HT1080 (cell line): ENCODE results near the gene OR2S2. TPM values are rescaled to one million over a fixed set of nuclear protein-coding genes. Genes with fewer than 3 reads are reported as not detected.

Experiments used
- DNase-seq: peaks from one replicate; pipeline ENCODE4 v3.0.0-alpha.2; 2015; ENCODE audit warnings: low read depth
- total RNA-seq: library from RNA; depleted of rRNA; stranded (reverse); fragments of >200 nt; shearing (Covaris generic); gene quantifications from 2 replicates; pipeline ENCODE4 v1.2.3, GENCODE V29; 2014; rRNA removed

The OR2S2 gene
- total RNA-seq, 1 experiment from 2014 or later: 0.32 TPM

GRCh38 chr9:35909687-35910612, 48.0 kb downstream of the OR2S2 start:
- no peak for DNase-seq

- no peak for DNase-seq
Measured at GRCh38 chr9:35909274-35909673, 48.7 kb downstream of the OR2S2 start, which contains the start of gene SPAAR. Gene SPAAR, plus strand, starts transcription at chr9:35909490. Its CDS starts 974 bp downstream, at chr9:35910464.

- no peak for DNase-seq
Measured at GRCh38 chr9:35908504-35909125, 49.3 kb downstream of the OR2S2 start.

GRCh38 chr9:35907711-35908503, 50.0 kb downstream of the OR2S2 start:
- DNase-seq: peak; percentile 97

Other genes starting within 250 kb of the OR2S2 start
- gene TLN1, start 226.0 kb downstream of the OR2S2 start, total RNA-seq: 165 and 198 TPM in 2 replicates
- 42.1 and 44.1 TPM in 2 replicates for gene CREB3, start 225.5 kb downstream of the OR2S2 start, total RNA-seq
- gene GBA2, start 208.9 kb downstream of the OR2S2 start, total RNA-seq: 39.2 and 41.6 TPM in 2 replicates
- gene RGP1, start 208.9 kb downstream of the OR2S2 start, total RNA-seq: 15.8 and 22.1 TPM in 2 replicates
- gene MSMP, start 203.9 kb downstream of the OR2S2 start, total RNA-seq: not detected in 2 replicates
- 6.9 and 8.6 TPM in 2 replicates for gene NPR2, start 166.6 kb downstream of the OR2S2 start, total RNA-seq
- 0.26 and 1.0 TPM in 2 replicates for gene SPAG8, start 145.9 kb downstream of the OR2S2 start, total RNA-seq
- 72.7 and 81.8 TPM in 2 replicates for gene HINT2, start 143.1 kb downstream of the OR2S2 start, total RNA-seq
- not detected in 2 replicates for gene FAM221B, start 129.4 kb downstream of the OR2S2 start, total RNA-seq
- 0.20 and 0.95 TPM in 2 replicates for gene TMEM8B, start 128.9 kb downstream of the OR2S2 start, total RNA-seq
- not detected in 2 replicates for gene OR13J1, start 87.8 kb downstream of the OR2S2 start, total RNA-seq
- gene HRCT1, start 52.0 kb downstream of the OR2S2 start, total RNA-seq: 2.4 and 3.2 TPM in 2 replicates
- 0.05 and 0.23 TPM in 2 replicates for gene SPAAR, start 48.7 kb downstream of the OR2S2 start, total RNA-seq
- gene RECK, start 78.8 kb upstream of the OR2S2 start, total RNA-seq: 5.2 and 7.5 TPM in 2 replicates
- gene GLIPR2, start 178.6 kb upstream of the OR2S2 start, total RNA-seq: 2.6 and 3.7 TPM in 2 replicates
- 0.03 TPM in 1 of 2 replicates, not detected in the other for gene CCIN, start 211.2 kb upstream of the OR2S2 start, total RNA-seq
- 437 and 448 TPM in 2 replicates for gene CLTA, start 232.8 kb upstream of the OR2S2 start, total RNA-seq